ENCODE data around the gene DYRK4.
"Not testable (repeated sequence)": the region's sequence is repeated elsewhere in the genome, so short reads cannot be mapped to it uniquely, and the experiment has no call there.

DYRK4 gene, protein sequence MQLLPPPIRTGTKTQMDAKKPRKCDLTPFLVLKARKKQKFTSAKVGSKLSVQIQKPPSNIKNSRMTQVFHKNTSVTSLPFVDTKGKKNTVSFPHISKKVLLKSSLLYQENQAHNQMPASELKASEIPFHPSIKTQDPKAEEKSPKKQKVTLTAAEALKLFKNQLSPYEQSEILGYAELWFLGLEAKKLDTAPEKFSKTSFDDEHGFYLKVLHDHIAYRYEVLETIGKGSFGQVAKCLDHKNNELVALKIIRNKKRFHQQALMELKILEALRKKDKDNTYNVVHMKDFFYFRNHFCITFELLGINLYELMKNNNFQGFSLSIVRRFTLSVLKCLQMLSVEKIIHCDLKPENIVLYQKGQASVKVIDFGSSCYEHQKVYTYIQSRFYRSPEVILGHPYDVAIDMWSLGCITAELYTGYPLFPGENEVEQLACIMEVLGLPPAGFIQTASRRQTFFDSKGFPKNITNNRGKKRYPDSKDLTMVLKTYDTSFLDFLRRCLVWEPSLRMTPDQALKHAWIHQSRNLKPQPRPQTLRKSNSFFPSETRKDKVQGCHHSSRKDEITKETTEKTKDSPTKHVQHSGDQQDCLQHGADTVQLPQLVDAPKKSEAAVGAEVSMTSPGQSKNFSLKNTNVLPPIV

DNA sequence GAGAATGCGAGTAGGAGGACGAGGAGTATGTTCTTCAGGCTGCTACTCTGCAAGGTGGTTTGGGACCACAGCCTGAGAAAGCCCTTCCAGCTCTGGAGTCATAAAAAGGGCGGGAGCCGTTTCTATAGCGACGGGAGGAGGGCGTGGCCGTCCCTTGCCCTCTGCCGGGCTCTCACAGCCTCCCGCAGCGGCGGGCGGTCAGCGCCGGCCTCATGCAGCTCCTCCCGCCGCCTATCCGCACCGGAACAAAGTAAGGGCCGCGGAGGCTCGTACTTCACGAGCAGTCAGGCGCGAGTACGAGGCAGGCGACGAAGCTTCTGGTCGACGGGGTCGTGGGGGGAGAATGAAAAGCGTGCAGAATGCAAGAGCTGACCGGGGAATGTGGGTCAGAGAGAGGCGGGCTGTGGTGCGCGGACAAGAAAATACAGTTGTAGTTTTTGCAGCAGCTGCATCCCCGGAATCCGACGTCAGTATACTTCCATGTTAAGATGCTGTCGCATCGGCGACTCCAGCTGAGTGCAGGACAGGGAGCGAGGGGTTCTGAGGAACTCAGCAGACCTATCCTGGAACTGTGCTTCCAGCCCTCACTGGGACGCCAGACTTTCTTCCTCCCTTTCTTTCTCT, at the start of gene DYRK4:
DYRK4 (plus strand) TSS at position 175 of the 624 bp plus-strand sequence; CDS start at position 213, 38 bp downstream.
- ChIA-PET CTCF (interaction anchor here (0.8 kb wide), 1 partner anchor 1489 kb away, joined by 3 read pairs; no protein-coding TSS in a partner anchor), POLR2A (ENCODE audit: low non-redundant PET) (no interaction called here)
- no peak for TF ChIP-seq CTCF (conservative IDR thresholded peaks at IDR 0.05; ENCODE audit: low read depth)
- no peak within 1 kb of the TSS for H3K27ac ChIP-seq
- DNase-seq (ENCODE audit: low spot score), result peak; percentile 51

- TF ChIP-seq CTCF (conservative IDR thresholded peaks at IDR 0.05; ENCODE audit: low read depth), result no peak
- ChIA-PET CTCF (interaction anchor here (0.5 to 0.7 kb wide), 3 partner anchors 52 to 141 kb away, joined by 3 to 4 read pairs (median 3); no protein-coding TSS in a partner anchor), POLR2A (ENCODE audit: low non-redundant PET) (no interaction called here)
- DNase-seq (ENCODE audit: low spot score), result peak; percentile 21
- H3K27ac ChIP-seq, result no peak overlapping the region
These were observed 43.8 kb upstream of the DYRK4 start for GRCh38 chr12:4518106-4518728.

DNA sequence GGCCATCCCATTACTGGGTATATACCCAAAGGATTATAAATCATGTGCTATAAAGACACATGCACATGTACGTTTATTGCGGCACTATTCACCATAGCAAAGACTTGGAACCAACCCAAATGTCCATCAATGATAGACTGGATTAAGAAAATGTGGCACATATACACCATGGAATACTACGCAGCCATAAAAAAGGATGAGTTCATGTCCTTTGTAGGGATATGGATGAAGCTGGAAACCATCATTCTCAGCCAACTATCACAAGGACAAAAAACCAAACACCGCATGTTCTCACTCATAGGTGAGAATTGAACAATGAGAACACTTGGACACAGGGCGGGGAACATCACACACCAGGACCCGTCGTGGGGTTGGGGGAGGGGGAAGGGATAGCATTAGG, 38.6 kb upstream of the DYRK4 start:
- DNase-seq (ENCODE audit: low spot score); POLR2A ChIA-PET (ENCODE audit: low non-redundant PET); H3K27ac ChIP-seq; CTCF ChIA-PET: not testable (repeated sequence)

DNA sequence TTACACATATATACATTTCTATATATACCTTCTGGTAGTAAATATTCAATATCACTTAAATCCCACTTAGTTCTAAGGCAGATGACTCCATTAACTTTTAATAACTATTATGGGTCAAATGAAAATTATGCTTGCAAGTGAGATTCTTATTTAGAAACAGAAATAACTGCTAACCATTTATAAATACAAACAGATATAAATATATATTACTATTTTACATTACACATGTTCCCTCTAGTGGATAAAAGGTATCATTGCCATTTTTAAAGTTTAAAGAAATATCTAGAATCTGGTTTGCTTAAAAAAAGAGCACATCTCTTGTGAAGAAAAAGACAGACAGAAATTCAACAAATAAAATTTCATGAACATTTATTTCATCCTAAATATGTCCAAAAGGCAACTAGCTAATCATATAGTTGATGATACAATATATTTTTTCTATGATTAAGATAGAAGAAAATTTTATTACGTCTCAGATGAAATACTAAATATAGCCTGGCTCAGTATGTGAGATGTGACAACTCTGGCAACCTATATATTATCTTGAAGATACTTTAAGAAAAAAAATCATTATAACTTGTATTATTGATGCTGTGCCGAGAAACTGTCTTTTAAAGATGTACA, 35.0 kb upstream of the DYRK4 start:
- ChIA-PET POLR2A (ENCODE audit: low non-redundant PET) (no interaction called here), CTCF (interaction anchor here (0.6 to 0.7 kb wide), 2 partner anchors 22 to 173 kb away, joined by 3 to 4 read pairs; no protein-coding TSS in a partner anchor)
- H3K27ac ChIP-seq, result no peak overlapping the region
- peak; percentile 33 for TF ChIP-seq CTCF (conservative IDR thresholded peaks at IDR 0.05; ENCODE audit: low read depth)
- no peak for DNase-seq (ENCODE audit: low spot score)

DNA sequence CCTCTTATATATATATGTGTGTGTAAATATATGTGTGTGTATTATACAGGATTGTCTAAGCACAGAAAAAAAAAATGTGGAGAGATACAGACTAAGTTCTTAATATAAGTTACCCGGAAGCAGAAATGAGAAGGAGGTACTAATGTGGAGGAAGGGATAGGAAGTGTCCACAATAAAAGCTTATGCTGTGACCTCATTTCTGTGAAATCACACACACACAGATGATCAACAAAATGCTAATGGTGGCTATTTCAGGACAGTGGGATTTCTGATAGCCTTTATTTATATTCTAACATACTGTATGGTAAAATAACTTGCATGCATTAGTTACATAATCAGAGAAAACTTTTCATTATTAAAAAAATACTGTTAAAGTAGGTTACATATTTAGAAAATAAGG, 31.8 kb upstream of the DYRK4 start:
- DNase-seq (ENCODE audit: low spot score), result no peak
- TF ChIP-seq CTCF (conservative IDR thresholded peaks at IDR 0.05; ENCODE audit: low read depth), result no peak
- H3K27ac ChIP-seq, result no peak overlapping the region
- CTCF ChIA-PET, result no interaction called here
- POLR2A ChIA-PET (ENCODE audit: low non-redundant PET), result no interaction called here

DNA sequence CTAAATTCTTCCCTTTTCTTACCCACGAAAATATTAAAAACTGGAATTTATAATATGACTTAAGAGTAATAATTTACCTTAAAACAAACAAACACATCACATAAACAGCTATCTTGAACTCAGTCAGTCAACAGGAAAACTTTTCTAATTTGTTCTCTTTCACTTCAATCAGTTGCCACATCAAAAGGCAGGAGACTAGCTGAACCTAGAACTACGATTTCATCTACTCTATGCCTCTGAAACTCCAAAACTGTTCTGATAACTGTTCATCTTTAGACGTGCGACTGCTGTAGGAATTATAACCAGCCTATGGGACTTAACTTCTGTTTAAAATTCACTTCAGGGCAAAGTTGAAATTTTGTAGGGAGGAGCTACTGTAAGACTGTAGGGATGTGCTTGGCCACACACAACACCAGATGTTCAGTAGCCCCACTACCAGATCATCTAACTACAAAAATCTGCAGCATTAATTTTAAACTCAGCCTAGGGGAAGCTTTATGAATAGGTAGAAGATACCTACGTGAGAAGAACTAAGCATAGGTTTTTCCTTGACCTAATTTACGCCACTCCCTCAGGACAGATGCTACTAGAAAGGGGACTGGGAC, 30.9 kb upstream of the DYRK4 start:
- ChIA-PET POLR2A (ENCODE audit: low non-redundant PET) (no interaction called here), CTCF (interaction anchor here (0.6 kb wide), 3 partner anchors 227 to 573 kb away, joined by 3 to 6 read pairs (median 4); no protein-coding TSS in a partner anchor)
- DNase-seq (ENCODE audit: low spot score), result no peak
- no peak for TF ChIP-seq CTCF (conservative IDR thresholded peaks at IDR 0.05; ENCODE audit: low read depth)
- no peak overlapping the region for H3K27ac ChIP-seq
